Astrocyte of the cerebellum (primary cell): ENCODE data around the gene HMGN3.
"Not testable (repeated sequence)": the region's sequence is repeated elsewhere in the genome, so short reads cannot be mapped to it uniquely, and the experiment has no call there.

Experiments used
- DNase-seq: peaks from one replicate; pipeline ENCODE4 v3.0.0-alpha.2; 2011; ENCODE audit warnings: low read depth
- H3K4me3 ChIP-seq: 2 replicates; pipeline ENCODE4 v1.5.1; 2011; ENCODE audit warnings: mild to moderate bottlenecking, low read depth, low read length, moderate library complexity
- CTCF ChIP-seq: IDR thresholded peaks from 2 replicates; pipeline ENCODE4 v1.5.1; 2012; ENCODE audit warnings: low read length, low read depth, moderate library complexity, mild to moderate bottlenecking; ENCODE audit errors: missing control alignments
- in situ Hi-C: cut with HindIII; loops from 2 replicates; pipeline ENCODE4 v1.10.0; 2017; ENCODE audit warnings: low sequenced_read_pairs

The HMGN3 gene

GRCh38 chr6:79263359-79263758 is 28.9 kb upstream of the HMGN3 start:
- no peak for TF ChIP-seq CTCF
- in situ Hi-C loops, result no loop called here
- DNase-seq, result no peak
- no peak overlapping the region for H3K4me3 ChIP-seq

- no peak for DNase-seq
- H3K4me3 ChIP-seq, result no peak overlapping the region
- in situ Hi-C loops, result no loop called here
- no peak for TF ChIP-seq CTCF
Observed at GRCh38 chr6:79261666-79262065, 27.2 kb upstream of the HMGN3 start.

GRCh38 chr6:79260772-79261171 is 26.3 kb upstream of the HMGN3 start:
- H3K4me3 ChIP-seq, result no peak overlapping the region
- in situ Hi-C loops, result no loop called here
- no peak for TF ChIP-seq CTCF
- no peak for DNase-seq

- in situ Hi-C loops, result no loop called here
- TF ChIP-seq CTCF, result no peak
- no peak overlapping the region for H3K4me3 ChIP-seq
- no peak for DNase-seq
Observed at GRCh38 chr6:79257381-79258205, 23.1 kb upstream of the HMGN3 start.

GRCh38 chr6:79256770-79257169 is 22.3 kb upstream of the HMGN3 start:
- DNase-seq, H3K4me3 ChIP-seq, in situ Hi-C loops: not testable (repeated sequence)

- in situ Hi-C loops, H3K4me3 ChIP-seq, DNase-seq: not testable (repeated sequence)
Observed at GRCh38 chr6:79255086-79255485, 20.6 kb upstream of the HMGN3 start.

- H3K4me3 ChIP-seq, result no peak overlapping the region
- in situ Hi-C loops, result no loop called here
- DNase-seq, result no peak
- no peak for TF ChIP-seq CTCF
Observed at GRCh38 chr6:79250559-79250958, 16.1 kb upstream of the HMGN3 start.

GRCh38 chr6:79250107-79250514 is 15.6 kb upstream of the HMGN3 start:
- no peak for DNase-seq

More at GRCh38 chr6:79250107-79250514, 15.6 kb upstream of the HMGN3 start:
- H3K4me3 ChIP-seq, result no peak overlapping the region
- in situ Hi-C loops, result no loop called here
- TF ChIP-seq CTCF, result peak; percentile 2
